GM18868 (cell line): ENCODE data around the gene ADAM33.

Experiments
- ATAC-seq: cut with Tn5 transposase; IDR thresholded peaks from one replicate; pipeline ENCODE4 v1.9.1; 2021; ENCODE audit warnings: mild to moderate bottlenecking, moderate library complexity; ENCODE audit not compliant: unreplicated experiment

The ADAM33 gene

GRCh38 chr20:3687655-3688054, 5.8 kb upstream of the ADAM33 start:
- ATAC-seq: no peak

GRCh38 chr20:3686867-3687321, 5.1 kb upstream of the ADAM33 start:
- no peak for ATAC-seq

- no peak for ATAC-seq
Measured at GRCh38 chr20:3686421-3686820, 4.6 kb upstream of the ADAM33 start.

DNA sequence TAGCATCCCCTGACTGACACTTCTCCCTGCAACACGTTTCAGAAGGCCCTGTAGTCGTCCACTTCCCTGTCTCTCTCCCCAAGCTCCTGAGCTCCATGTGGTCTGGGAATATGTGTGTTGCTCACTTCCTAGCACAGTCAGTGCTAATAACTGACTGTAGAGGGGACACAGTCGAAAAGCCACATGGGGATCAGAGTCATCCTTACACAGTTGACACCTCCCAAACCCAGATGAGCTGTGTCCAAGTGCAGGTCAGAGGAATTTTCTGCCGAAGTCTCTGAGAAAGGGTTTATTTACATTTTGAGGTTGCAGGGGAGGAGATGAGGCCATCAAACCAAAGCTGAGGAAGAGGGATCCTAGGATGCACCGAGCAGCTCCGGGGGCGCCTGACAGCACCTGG, 3.5 kb upstream of the ADAM33 start:
- ATAC-seq: no peak

DNA sequence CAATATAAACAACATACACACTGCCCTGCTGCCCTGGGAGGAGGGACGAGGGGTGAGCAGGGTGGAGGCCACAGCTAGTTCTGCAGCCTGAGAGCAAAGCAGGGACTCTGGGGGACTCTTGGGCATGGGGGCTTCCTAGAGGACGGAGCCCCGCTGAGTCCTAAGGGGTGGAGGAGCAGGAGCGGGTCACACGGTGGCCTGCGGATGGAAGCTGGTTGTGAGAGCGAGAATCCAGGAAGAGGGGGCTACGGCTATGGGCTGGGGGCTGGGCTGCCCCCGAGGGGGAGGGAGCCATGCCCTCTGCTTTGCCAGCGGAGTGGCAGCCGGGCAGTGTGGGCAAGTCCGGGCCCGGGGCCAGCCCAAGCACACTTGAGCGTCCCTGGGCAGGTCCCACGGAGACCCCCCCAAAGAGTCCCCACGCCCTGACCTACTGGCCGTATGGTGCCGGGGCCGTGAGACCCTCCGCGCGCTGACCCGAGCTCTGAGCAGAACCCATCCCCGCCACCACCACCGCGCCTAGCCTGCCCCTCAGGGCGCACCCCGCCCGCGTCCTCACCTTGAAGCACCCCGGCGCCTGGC, 369 bp downstream of the ADAM33 start:
- no peak for ATAC-seq

GRCh38 chr20:3680701-3681351, 984 bp downstream of the ADAM33 start:
- ATAC-seq: no peak

DNA sequence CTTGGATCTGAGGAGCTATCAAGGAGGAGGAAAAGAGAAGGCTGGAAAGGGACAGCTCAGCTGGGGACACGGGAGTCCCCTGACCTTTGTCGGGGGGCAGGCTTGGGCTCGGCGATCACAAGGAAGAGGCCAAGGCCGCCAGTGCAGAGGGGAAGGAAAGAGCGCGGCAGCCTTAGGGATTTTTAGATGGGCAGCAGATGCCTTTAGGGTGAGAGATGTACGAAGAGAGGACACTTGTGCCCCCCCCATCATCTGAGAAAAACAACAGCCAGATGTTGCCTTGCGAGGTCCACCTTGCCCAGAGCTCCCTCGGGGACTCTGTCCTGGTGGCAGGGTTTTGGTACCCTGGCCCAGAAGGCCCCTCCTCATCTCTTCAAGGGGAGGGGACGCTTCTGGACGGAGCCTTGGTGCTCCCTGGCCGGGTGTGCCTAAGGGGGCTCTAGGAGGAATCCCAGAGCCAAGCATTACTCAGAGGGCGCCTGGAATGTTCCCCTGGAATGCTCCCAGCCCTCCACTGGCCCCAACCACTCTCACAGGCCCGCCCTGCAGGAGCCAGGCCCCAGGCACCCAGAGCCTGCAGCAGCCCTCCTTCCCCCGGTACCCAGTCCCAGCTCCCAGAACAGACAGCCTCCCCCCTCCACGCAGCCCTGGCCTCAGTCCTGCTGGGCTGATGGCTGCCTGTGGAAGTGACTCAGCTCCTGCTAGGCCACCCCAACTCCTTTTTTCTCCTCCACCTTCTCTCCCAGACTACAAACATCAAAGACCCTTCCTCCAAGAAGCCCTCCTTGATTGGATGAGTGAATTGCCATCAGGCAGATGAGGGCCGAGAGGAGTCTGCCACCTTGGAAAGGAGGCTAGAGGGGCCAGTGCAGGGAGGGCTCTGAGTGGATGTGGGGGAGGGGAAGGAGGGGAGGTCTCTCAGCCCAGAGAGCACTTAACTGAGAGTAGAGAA, 1.8 kb downstream of the ADAM33 start:
- no peak for ATAC-seq

GRCh38 chr20:3678856-3679720, 2.7 kb downstream of the ADAM33 start:
- ATAC-seq: no peak

GRCh38 chr20:3678198-3678597, 3.6 kb downstream of the ADAM33 start:
- ATAC-seq: no peak

- no peak for ATAC-seq
Measured at GRCh38 chr20:3677733-3678132, 4.1 kb downstream of the ADAM33 start.

DNA sequence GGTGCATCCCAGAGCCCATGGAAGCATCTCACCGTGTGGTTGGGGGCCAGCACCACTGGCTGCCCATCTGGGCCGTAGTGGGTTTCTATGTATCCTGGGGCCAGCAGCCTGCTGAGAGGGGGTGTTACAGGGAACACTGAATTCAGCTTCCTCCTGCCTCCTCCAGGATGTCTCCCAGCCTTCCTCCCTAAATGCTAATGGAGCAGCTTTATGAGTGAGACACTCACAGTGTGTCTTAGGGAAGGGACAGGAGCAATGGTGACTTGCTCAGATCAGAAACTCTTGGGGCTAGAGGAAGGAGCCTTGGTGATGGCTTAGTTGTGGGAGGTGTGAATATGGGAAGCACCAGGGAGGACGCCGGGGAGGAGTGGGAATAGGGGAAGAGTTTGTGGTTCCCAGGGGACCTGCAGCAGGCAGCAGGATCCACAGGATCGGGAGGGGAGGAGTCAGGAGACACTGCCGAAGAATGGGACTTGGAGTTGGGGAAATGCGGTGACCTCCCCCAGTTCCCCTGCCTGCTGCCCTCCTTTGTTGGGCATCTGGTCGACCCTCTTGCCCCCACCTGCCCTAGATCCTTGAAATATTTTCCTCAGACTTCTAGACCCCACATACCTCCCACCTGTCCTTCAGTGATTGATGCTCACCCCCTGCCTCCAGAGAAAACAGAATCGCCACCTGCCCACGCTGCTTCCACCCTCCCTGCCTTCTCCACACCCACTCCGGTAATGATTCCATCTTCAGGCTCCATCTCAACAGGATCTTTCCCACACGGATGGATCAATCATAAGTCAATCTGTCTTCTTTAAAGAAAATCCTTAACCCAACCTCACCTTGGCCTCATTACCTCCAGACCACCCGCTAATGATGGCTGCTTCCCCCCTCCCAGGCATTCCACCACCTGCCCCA, 6.6 kb downstream of the ADAM33 start:
- ATAC-seq: no peak

GRCh38 chr20:3674447-3674846, 7.4 kb downstream of the ADAM33 start:
- no peak for ATAC-seq

DNA sequence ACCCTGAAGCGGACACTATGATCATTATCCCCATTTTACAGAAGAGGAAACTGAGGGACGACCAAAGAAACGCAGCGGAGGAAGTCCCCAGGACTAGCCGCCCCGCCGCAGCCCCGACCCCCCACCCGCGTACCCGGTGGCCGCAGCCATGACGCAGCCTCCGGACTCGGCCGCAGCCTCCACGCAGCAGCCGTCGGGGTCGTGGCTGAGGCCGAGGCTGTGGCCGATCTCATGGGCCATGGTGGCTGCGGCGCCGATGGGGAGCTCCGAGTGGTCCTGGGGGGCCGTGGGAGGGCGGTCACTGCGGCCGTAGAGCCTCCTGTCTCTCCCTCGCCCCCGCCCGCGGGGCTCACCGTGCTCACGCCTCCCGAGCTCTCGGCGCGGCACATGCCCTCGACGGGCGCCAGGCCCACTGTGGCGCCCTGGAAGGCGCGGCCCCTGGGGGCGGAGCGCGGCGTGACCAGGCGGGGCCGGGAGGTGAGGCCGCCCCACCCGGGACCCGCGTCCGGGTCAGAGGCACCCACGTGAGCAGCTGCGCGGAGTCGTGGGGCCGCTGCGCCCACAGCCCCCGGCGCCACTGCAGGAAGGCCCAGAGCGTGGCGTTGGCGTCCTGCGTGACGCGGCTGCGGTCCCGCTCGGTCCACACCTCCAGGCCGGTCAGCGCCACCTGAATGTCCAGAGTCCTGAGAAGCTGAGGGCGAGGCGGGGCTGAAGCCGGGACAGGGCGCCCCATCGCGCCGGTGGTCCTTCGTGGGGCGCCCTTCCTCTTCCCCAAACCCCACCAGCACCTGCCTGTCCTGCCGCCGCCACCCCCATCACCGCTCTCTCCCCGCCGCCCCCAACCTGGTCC, 8.4 kb downstream of the ADAM33 start:
- ATAC-seq: no peak

- no peak for ATAC-seq
Measured at GRCh38 chr20:3672547-3673171, 9.2 kb downstream of the ADAM33 start.

GRCh38 chr20:3671986-3672546, 9.7 kb downstream of the ADAM33 start:
- no peak for ATAC-seq

- ATAC-seq: no peak
Measured at GRCh38 chr20:3670945-3671344, 10.9 kb downstream of the ADAM33 start.

GRCh38 chr20:3670511-3670910, 11.3 kb downstream of the ADAM33 start:
- no peak for ATAC-seq

- no peak for ATAC-seq
Measured at GRCh38 chr20:3669710-3670367, 12.0 kb downstream of the ADAM33 start.
